ENCODE results near the gene TRIB2. TPM values are rescaled to one million over a fixed set of nuclear protein-coding genes. Genes with fewer than 3 reads are reported as not detected.

Gene TRIB2
- polyA plus RNA-seq, 2 of the 4 experiments (the other 2 are of a cell fraction), result 0.17 to 0.32 TPM

DNA sequence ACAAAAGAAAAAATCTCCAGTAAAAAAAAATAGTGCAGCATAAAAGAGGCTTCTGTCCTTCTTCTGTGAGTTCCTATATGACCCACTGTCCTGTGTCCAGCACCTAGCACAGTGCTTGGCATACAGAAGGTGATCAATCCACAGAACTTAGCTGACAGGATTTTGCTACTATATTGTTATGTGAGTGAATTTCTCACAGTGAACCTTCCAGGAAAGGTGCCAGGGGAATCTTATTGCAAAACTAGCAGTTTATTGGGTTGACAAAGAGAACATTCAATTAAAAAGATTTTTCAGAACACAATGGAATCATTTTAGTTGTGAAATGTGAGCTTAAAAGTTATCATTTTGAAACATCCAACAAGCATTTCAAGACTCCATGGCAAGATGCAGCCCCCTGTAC, 12.4 kb upstream of the TRIB2 start (continued):
- TF ChIP-seq, protein P1, sequence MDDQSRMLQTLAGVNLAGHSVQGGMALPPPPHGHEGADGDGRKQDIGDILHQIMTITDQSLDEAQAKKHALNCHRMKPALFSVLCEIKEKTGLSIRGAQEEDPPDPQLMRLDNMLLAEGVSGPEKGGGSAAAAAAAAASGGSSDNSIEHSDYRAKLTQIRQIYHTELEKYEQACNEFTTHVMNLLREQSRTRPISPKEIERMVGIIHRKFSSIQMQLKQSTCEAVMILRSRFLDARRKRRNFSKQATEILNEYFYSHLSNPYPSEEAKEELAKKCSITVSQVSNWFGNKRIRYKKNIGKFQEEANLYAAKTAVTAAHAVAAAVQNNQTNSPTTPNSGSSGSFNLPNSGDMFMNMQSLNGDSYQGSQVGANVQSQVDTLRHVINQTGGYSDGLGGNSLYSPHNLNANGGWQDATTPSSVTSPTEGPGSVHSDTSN (IDR thresholded peaks at IDR 0.05), result no peak
- TF ChIP-seq POLR2AphosphoS2 (conservative IDR thresholded peaks at IDR 0.05; ENCODE audit: low read length), result no peak

DNA sequence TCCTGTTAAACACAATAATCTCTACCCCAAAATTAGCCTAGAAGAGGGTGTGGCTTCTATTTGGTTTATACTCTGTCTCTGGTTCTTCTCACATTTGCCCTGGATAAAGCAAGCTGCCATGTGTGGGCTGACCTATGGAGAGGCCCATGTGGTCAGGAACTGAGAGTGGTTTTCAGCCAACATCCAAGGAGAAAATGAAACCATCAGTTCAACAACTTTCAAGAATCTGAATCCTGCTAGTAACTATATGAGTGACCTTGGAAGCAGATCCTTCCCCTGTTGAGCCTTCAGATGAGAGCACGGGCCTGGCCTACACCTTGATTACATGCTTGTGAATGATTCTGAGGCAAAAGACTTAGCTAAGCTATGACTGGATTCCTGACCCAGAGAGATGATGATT, 11.5 kb upstream of the TRIB2 start:
- Histone ChIP-seq H3K4me2 (no peak overlapping the region), H3K27ac (no peak overlapping the region), H3K9me3 (no peaks in the 10 kb centered on the region), H3K4me1 (no peaks in the 10 kb centered on the region), H3K4me3 (no peak overlapping the region)
- TF ChIP-seq NPAS2 (CRISPR knock-in tag; IDR thresholded peaks at IDR 0.05; ENCODE audit: borderline replicate concordance), result no peak
- no peak for TF ChIP-seq ZNF302 (CRISPR knock-in tag; IDR thresholded peaks at IDR 0.05)
- TF ChIP-seq CHD4 (IDR thresholded peaks at IDR 0.05; ENCODE audit: borderline replicate concordance), result no peak
- no peak for TF ChIP-seq HOXB13 (CRISPR knock-in tag; IDR thresholded peaks at IDR 0.05; ENCODE audit: low read depth)
- TF ChIP-seq, protein P2, sequence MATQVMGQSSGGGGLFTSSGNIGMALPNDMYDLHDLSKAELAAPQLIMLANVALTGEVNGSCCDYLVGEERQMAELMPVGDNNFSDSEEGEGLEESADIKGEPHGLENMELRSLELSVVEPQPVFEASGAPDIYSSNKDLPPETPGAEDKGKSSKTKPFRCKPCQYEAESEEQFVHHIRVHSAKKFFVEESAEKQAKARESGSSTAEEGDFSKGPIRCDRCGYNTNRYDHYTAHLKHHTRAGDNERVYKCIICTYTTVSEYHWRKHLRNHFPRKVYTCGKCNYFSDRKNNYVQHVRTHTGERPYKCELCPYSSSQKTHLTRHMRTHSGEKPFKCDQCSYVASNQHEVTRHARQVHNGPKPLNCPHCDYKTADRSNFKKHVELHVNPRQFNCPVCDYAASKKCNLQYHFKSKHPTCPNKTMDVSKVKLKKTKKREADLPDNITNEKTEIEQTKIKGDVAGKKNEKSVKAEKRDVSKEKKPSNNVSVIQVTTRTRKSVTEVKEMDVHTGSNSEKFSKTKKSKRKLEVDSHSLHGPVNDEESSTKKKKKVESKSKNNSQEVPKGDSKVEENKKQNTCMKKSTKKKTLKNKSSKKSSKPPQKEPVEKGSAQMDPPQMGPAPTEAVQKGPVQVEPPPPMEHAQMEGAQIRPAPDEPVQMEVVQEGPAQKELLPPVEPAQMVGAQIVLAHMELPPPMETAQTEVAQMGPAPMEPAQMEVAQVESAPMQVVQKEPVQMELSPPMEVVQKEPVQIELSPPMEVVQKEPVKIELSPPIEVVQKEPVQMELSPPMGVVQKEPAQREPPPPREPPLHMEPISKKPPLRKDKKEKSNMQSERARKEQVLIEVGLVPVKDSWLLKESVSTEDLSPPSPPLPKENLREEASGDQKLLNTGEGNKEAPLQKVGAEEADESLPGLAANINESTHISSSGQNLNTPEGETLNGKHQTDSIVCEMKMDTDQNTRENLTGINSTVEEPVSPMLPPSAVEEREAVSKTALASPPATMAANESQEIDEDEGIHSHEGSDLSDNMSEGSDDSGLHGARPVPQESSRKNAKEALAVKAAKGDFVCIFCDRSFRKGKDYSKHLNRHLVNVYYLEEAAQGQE (IDR thresholded peaks at IDR 0.05), result no peak
- TF ChIP-seq, protein P3, sequence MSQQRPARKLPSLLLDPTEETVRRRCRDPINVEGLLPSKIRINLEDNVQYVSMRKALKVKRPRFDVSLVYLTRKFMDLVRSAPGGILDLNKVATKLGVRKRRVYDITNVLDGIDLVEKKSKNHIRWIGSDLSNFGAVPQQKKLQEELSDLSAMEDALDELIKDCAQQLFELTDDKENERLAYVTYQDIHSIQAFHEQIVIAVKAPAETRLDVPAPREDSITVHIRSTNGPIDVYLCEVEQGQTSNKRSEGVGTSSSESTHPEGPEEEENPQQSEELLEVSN (IDR thresholded peaks at IDR 0.05; ENCODE audit: borderline replicate concordance, low read depth), result no peak
- no peak for TF ChIP-seq EP300 (IDR thresholded peaks at IDR 0.05)
- TF ChIP-seq CBX8 (IDR thresholded peaks at IDR 0.05), result no peak
- no peak for TF ChIP-seq POLR2A (IDR thresholded peaks at IDR 0.05; ENCODE audit: low read length)
- no peak for TF ChIP-seq ESRRA (IDR thresholded peaks at IDR 0.05; ENCODE audit: borderline replicate concordance, low read length)
- TF ChIP-seq SMC3 (IDR thresholded peaks at IDR 0.05), result no peak
- TF ChIP-seq POLR2AphosphoS2 (conservative IDR thresholded peaks at IDR 0.05; ENCODE audit: low read length), result no peak
- TF ChIP-seq FOSL2 (IDR thresholded peaks at IDR 0.05), result no peak
- TF ChIP-seq FOSL2 (CRISPR knock-in tag; IDR thresholded peaks at IDR 0.05), result no peak
- no peak for TF ChIP-seq FOXS1 (CRISPR knock-in tag; IDR thresholded peaks at IDR 0.05)
- no peak for DNase-seq (ENCODE audit: low read depth in 1 of 2, low spot score in 1 of 2)
- ATAC-seq, result no peak
- ChIA-PET CTCF (interaction anchor here (4.6 kb wide), 1 partner anchor 11 kb away, joined by 31 read pairs; the partner anchor contains the start of gene TRIB2), POLR2A (no interaction called here)
- no peak for FAIRE-seq
- 0% methylated on average over 1 of the region's 1 CpG for WGBS (ENCODE audit: missing lambda C conversion rate)

DNA sequence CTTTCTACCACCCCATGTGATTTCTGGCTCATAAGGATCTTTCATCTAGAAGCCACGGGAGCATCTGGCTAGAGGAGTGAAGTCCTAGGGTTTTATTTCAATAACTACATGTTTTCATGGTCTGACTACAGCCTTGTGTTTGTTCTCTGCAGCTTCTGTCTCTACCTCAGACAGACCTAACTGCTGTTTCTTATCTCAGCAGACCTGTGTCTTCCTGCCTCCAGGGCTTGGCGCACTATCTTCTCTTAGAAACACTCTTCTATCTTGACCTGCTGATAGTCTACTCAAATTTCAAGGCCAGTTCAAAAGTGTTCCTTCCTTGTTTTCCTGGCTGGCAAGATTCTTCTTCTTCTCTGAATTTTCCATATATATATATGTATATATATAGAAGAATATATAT, 11.0 kb upstream of the TRIB2 start:
- no peaks in the 10 kb centered on the region for H3K9me3 ChIP-seq
- no peak overlapping the region for H3K27ac ChIP-seq
- no peak for TF ChIP-seq JUNB (IDR thresholded peaks at IDR 0.05)
- no peak for TF ChIP-seq POLR2A (IDR thresholded peaks at IDR 0.05; ENCODE audit: low read length)
- no peak for TF ChIP-seq CBX8 (IDR thresholded peaks at IDR 0.05)
- no peak for TF ChIP-seq MAFK (IDR thresholded peaks at IDR 0.05; ENCODE audit: partially characterized antibody)
- TF ChIP-seq CHD4 (IDR thresholded peaks at IDR 0.05; ENCODE audit: borderline replicate concordance), result no peak
- no peak for TF ChIP-seq KDM5A (IDR thresholded peaks at IDR 0.05)
- TF ChIP-seq, protein P2 (IDR thresholded peaks at IDR 0.05), result no peak
- TF ChIP-seq TP53 (CRISPR knock-in tag; IDR thresholded peaks at IDR 0.05), result no peak
- TF ChIP-seq, protein P4, sequence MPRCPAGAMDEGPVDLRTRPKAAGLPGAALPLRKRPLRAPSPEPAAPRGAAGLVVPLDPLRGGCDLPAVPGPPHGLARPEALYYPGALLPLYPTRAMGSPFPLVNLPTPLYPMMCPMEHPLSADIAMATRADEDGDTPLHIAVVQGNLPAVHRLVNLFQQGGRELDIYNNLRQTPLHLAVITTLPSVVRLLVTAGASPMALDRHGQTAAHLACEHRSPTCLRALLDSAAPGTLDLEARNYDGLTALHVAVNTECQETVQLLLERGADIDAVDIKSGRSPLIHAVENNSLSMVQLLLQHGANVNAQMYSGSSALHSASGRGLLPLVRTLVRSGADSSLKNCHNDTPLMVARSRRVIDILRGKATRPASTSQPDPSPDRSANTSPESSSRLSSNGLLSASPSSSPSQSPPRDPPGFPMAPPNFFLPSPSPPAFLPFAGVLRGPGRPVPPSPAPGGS (IDR thresholded peaks at IDR 0.05), result no peak
- TF ChIP-seq, protein P5, sequence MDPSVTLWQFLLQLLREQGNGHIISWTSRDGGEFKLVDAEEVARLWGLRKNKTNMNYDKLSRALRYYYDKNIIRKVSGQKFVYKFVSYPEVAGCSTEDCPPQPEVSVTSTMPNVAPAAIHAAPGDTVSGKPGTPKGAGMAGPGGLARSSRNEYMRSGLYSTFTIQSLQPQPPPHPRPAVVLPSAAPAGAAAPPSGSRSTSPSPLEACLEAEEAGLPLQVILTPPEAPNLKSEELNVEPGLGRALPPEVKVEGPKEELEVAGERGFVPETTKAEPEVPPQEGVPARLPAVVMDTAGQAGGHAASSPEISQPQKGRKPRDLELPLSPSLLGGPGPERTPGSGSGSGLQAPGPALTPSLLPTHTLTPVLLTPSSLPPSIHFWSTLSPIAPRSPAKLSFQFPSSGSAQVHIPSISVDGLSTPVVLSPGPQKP (IDR thresholded peaks at IDR 0.05; ENCODE audit: low read depth, low read length), result no peak
- no peak for TF ChIP-seq SMC3 (IDR thresholded peaks at IDR 0.05)
- no peak for TF ChIP-seq GATA3 (IDR thresholded peaks at IDR 0.05; ENCODE audit: borderline replicate concordance)
- TF ChIP-seq ZSCAN20 (CRISPR knock-in tag; IDR thresholded peaks at IDR 0.05), result no peak
- TF ChIP-seq KDM1A (IDR thresholded peaks at IDR 0.05; ENCODE audit: low read depth), result no peak
- TF ChIP-seq FOXS1 (CRISPR knock-in tag; IDR thresholded peaks at IDR 0.05), result no peak
- H3K4me2 ChIP-seq, result no peak overlapping the region
- H3K4me1 ChIP-seq, result no peaks in the 10 kb centered on the region
- FAIRE-seq (no peak), ATAC-seq (no peak), DNase-seq (ENCODE audit: low read depth in 1 of 2, low spot score in 1 of 2) (no peak)
- H3K4me3 ChIP-seq, result no peak overlapping the region
- CTCF ChIA-PET, result interaction anchor here (4.6 kb wide), 1 partner anchor 11 kb away, joined by 31 read pairs; the partner anchor contains the start of gene TRIB2
- POLR2A ChIA-PET, result no interaction called here
- WGBS (ENCODE audit: missing lambda C conversion rate), result 33% methylated on average over 2 of the region's 2 CpGs

Measured in A549 (cell line).